Smooth muscle cell (in vitro differentiated cells): Measurements from ENCODE around the gene VSTM4. TPM values are rescaled to one million over a fixed set of nuclear protein-coding genes. Genes with fewer than 3 reads are reported as not detected.

Experiments used
- DNase-seq: peaks from one replicate; lab custom pipeline; 2025; ENCODE audit not compliant: unreplicated experiment; lab: John Stamatoyannopoulos, UW
- H2AFZ ChIP-seq: fragments of 200-600 bp; sonication (generic); 2 replicates; pipeline ENCODE4 v1.6.0; 2016; ENCODE audit warnings: antibody characterized with exemption, low read depth, mild to moderate bottlenecking
- H3F3A ChIP-seq: fragments of 200-600 bp; sonication (generic); 2 replicates; pipeline ENCODE4 v1.6.0; 2017; ENCODE audit warnings: antibody characterized with exemption, low read depth
- H3K27ac ChIP-seq: fragments of 200-600 bp; sonication (generic); 2 replicates; pipeline ENCODE4 v1.5.1; 2016; ENCODE audit warnings: low read depth, mild to moderate bottlenecking
- H3K27me3 ChIP-seq: fragments of 200-600 bp; sonication (generic); 2 replicates; pipeline ENCODE4 v1.6.1; 2016; ENCODE audit warnings: low read depth, mild to moderate bottlenecking
- H3K36me3 ChIP-seq: fragments of 200-600 bp; sonication (generic); 2 replicates; pipeline ENCODE4 v1.5.1; 2016; ENCODE audit warnings: low read depth
- H3K4me1 ChIP-seq: fragments of 200-600 bp; sonication (generic); 2 replicates; pipeline ENCODE4 v1.5.1; 2016; ENCODE audit warnings: low read depth
- H3K4me2 ChIP-seq: fragments of 200-600 bp; sonication (generic); 2 replicates; pipeline ENCODE4 v1.6.0; 2016; ENCODE audit warnings: mild to moderate bottlenecking
- H3K4me3 ChIP-seq: fragments of 200-600 bp; sonication (generic); 2 replicates; pipeline ENCODE4 v1.5.1; 2016; ENCODE audit warnings: mild to moderate bottlenecking
- H3K79me2 ChIP-seq: fragments of 200-600 bp; sonication (generic); 2 replicates; pipeline ENCODE4 v1.6.0; 2016; ENCODE audit warnings: low read depth, mild to moderate bottlenecking
- H3K9ac ChIP-seq: fragments of 200-600 bp; sonication (generic); 2 replicates; pipeline ENCODE4 v1.6.0; 2016; ENCODE audit warnings: low read depth
- H3K9me3 ChIP-seq: fragments of 200-600 bp; sonication (generic); replicated peaks from 2 replicates; pipeline ENCODE4 v1.5.1; 2016; ENCODE audit warnings: low read depth
- H4K20me1 ChIP-seq: fragments of 200-600 bp; sonication (generic); 2 replicates; pipeline ENCODE4 v1.6.0; 2016; ENCODE audit warnings: low read depth
- WGBS: methylation state at CpG from one replicate; pipeline ENCODE4 v1.1.7; 2016; ENCODE audit warnings: low lambda C conversion rate; 5-methylcytosine and 5-hydroxymethylcytosine counted together
- polyA plus RNA-seq: library from polyadenylated mRNA; unstranded; fragments of >200 nt; fragmentation: Nextera tagmentation; extraction: Ambion mirVana; gene quantifications from 2 replicates; pipeline ENCODE4 v1.2.1, GENCODE V29; 2016
- total RNA-seq: library from RNA; depleted of rRNA; stranded (reverse); fragments of >200 nt; gene quantifications from 2 replicates; pipeline ENCODE4 v1.2.3, GENCODE V29; 2014
- TF ChIP-seq, protein P1 (sequence below): fragments of 200-600 bp; sonication (generic); IDR thresholded peaks from 2 replicates; pipeline ENCODE4 v1.5.1; 2017; ENCODE audit warnings: borderline replicate concordance, mild to moderate bottlenecking, antibody characterized with exemption; ENCODE audit not compliant: insufficient read depth, poor library complexity, severe bottlenecking

The VSTM4 gene
- total and polyA plus RNA-seq, 2 experiments from 2014 or later = 5.1 to 7.7 TPM

DNA sequence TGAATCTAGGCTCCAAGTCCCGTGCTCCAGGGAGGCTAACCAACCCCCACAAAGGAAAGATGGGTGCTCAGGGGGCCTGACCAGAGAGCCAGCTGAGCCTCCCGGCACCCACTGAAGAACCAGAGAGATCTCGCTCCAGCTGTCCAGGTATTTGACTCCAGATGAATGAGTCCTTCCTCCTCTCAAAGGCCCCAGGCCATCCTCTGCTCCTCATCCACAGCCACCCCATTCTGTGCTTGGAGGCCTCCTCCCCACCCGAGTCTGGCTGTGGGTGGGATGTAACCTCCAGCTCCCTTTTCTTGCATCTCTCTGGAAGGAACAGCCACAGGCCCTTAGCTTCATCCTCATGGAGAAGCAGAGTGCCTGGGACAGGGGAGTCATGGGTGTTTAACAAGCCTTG is 44.6 kb downstream of the VSTM4 start:
- no peaks in the 10 kb centered on the region for H4K20me1 ChIP-seq
- 90% methylated on average over 4 of the region's 4 CpGs for WGBS
- TF ChIP-seq, protein P1, sequence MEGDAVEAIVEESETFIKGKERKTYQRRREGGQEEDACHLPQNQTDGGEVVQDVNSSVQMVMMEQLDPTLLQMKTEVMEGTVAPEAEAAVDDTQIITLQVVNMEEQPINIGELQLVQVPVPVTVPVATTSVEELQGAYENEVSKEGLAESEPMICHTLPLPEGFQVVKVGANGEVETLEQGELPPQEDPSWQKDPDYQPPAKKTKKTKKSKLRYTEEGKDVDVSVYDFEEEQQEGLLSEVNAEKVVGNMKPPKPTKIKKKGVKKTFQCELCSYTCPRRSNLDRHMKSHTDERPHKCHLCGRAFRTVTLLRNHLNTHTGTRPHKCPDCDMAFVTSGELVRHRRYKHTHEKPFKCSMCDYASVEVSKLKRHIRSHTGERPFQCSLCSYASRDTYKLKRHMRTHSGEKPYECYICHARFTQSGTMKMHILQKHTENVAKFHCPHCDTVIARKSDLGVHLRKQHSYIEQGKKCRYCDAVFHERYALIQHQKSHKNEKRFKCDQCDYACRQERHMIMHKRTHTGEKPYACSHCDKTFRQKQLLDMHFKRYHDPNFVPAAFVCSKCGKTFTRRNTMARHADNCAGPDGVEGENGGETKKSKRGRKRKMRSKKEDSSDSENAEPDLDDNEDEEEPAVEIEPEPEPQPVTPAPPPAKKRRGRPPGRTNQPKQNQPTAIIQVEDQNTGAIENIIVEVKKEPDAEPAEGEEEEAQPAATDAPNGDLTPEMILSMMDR = no peak
- no peak overlapping the region for H3K27ac ChIP-seq
- no peaks in the 10 kb centered on the region for H3K4me1 ChIP-seq
- peaks cover 13% of the 10 kb centered on the region for H3K27me3 ChIP-seq
- H2AFZ ChIP-seq = no peak overlapping the region
- H3F3A ChIP-seq = no peaks in the 10 kb centered on the region
- no peak for DNase-seq
- no peak overlapping the region for H3K4me3 ChIP-seq
- no peaks in the 10 kb centered on the region for H3K79me2 ChIP-seq
- no peak overlapping the region for H3K4me2 ChIP-seq
- H3K9ac ChIP-seq = no peak overlapping the region
- H3K36me3 ChIP-seq = no peaks in the 10 kb centered on the region
- no peaks in the 10 kb centered on the region for H3K9me3 ChIP-seq

GRCh38 chr10:49068672-49069217 is 46.6 kb downstream of the VSTM4 start:
- Histone ChIP-seq H3K4me3 (no peak overlapping the region), H3K4me1 (no peaks in the 10 kb centered on the region), H3K4me2 (no peak overlapping the region), H3K79me2 (no peaks in the 10 kb centered on the region), H3K27ac (no peak overlapping the region), H3K27me3 (peaks cover 14% of the 10 kb centered on the region), H4K20me1 (no peaks in the 10 kb centered on the region), H2AFZ (no peak overlapping the region), H3K36me3 (no peaks in the 10 kb centered on the region), H3F3A (no peaks in the 10 kb centered on the region), H3K9me3 (no peaks in the 10 kb centered on the region), H3K9ac (no peak overlapping the region)
- TF ChIP-seq, protein P1 = no peak
- no peak for DNase-seq
- WGBS = 83% methylated on average over 6 of the region's 6 CpGs

- Histone ChIP-seq H3K4me2 (no peak overlapping the region), H3K4me1 (no peaks in the 10 kb centered on the region), H2AFZ (no peak overlapping the region), H3K27ac (no peak overlapping the region), H3K9me3 (no peaks in the 10 kb centered on the region), H3F3A (no peaks in the 10 kb centered on the region), H3K4me3 (no peak overlapping the region), H3K27me3 (peaks cover 14% of the 10 kb centered on the region), H4K20me1 (no peaks in the 10 kb centered on the region), H3K9ac (no peak overlapping the region), H3K79me2 (no peaks in the 10 kb centered on the region), H3K36me3 (no peaks in the 10 kb centered on the region)
- TF ChIP-seq, protein P1 = no peak
- DNase-seq = no peak
- 98% methylated on average over 8 of the region's 8 CpGs for WGBS
Measured at GRCh38 chr10:49068209-49068608, 47.1 kb downstream of the VSTM4 start.
